ENCODE results near the gene C15orf39. TPM values are rescaled to one million over a fixed set of nuclear protein-coding genes. Genes with fewer than 3 reads are reported as not detected.
"Not testable (repeated sequence)": the region's sequence is repeated elsewhere in the genome, so short reads cannot be mapped to it uniquely, and the experiment has no call there.

Gene C15orf39
- polyA plus RNA-seq, 1 donor from 2014 or later = not detected

- no peak for TF ChIP-seq POLR2AphosphoS5 (IDR thresholded peaks at IDR 0.05)
- TF ChIP-seq RAD21 (conservative IDR thresholded peaks at IDR 0.05) = no peak
- TF ChIP-seq MXI1 (conservative IDR thresholded peaks at IDR 0.05; ENCODE audit: poor library complexity, severe bottlenecking) = no peak
- no peak for TF ChIP-seq CTCF (IDR thresholded peaks at IDR 0.05; ENCODE audit: poor library complexity, severe bottlenecking)
- TF ChIP-seq TAF1 (IDR thresholded peaks at IDR 0.05; ENCODE audit: low read depth) = no peak
- no peak for TF ChIP-seq SMC3 (conservative IDR thresholded peaks at IDR 0.05; ENCODE audit: poor library complexity)
- TF ChIP-seq EZH2 (IDR thresholded peaks at IDR 0.05; ENCODE audit: borderline replicate concordance, insufficient read depth, low read length, poor library complexity, severe bottlenecking) = no peak
- no peak for TF ChIP-seq REST (IDR thresholded peaks at IDR 0.05; ENCODE audit: borderline replicate concordance)
- TF ChIP-seq EP300 (conservative IDR thresholded peaks at IDR 0.05; ENCODE audit: poor library complexity, severe bottlenecking) = no peak
- Histone ChIP-seq H3K9me3 (ENCODE audit: low read length) (no peaks in the 10 kb centered on the region), H3K27ac (ENCODE audit: low read length) (no peak overlapping the region), H4K20me1 (ENCODE audit: insufficient read depth) (no peaks in the 10 kb centered on the region), H3K4me3 (ENCODE audit: low read length) (no peak overlapping the region), H3F3A (ENCODE audit: insufficient read depth, low read length, poor library complexity, severe bottlenecking) (no peaks in the 10 kb centered on the region), H3K4me2 (ENCODE audit: low read length) (no peak overlapping the region), H3K27me3 (ENCODE audit: insufficient read depth, low read depth, low read length) (no peaks in the 10 kb centered on the region), H2AFZ (ENCODE audit: low read depth, low read length) (no peak overlapping the region), H3K79me2 (replicated peaks; ENCODE audit: insufficient read depth, low read length) (no peaks in the 10 kb centered on the region), H3K9me2 (ENCODE audit: insufficient read depth, low read length) (no peaks in the 10 kb centered on the region), H3K9ac (ENCODE audit: low read length) (no peak overlapping the region), H3K36me3 (ENCODE audit: insufficient read depth, low read length) (no peaks in the 10 kb centered on the region)
Measured at GRCh38 chr15:75249726-75250125, 48.0 kb downstream of the C15orf39 start.

- H3K9ac ChIP-seq (ENCODE audit: low read length); H3K79me2 ChIP-seq (replicated peaks; ENCODE audit: insufficient read depth, low read length); H3K4me3 ChIP-seq (ENCODE audit: low read length); H3K9me2 ChIP-seq (ENCODE audit: insufficient read depth, low read length); H2AFZ ChIP-seq (ENCODE audit: low read depth, low read length); H3K4me2 ChIP-seq (ENCODE audit: low read length); H3K9me3 ChIP-seq (ENCODE audit: low read length); H4K20me1 ChIP-seq (ENCODE audit: insufficient read depth); H3K36me3 ChIP-seq (ENCODE audit: insufficient read depth, low read length); H3F3A ChIP-seq (ENCODE audit: insufficient read depth, low read length, poor library complexity, severe bottlenecking); H3K27ac ChIP-seq (ENCODE audit: low read length); H3K27me3 ChIP-seq (ENCODE audit: insufficient read depth, low read depth, low read length): not testable (repeated sequence)
Measured at GRCh38 chr15:75251343-75251742, 49.7 kb downstream of the C15orf39 start.

DNA sequence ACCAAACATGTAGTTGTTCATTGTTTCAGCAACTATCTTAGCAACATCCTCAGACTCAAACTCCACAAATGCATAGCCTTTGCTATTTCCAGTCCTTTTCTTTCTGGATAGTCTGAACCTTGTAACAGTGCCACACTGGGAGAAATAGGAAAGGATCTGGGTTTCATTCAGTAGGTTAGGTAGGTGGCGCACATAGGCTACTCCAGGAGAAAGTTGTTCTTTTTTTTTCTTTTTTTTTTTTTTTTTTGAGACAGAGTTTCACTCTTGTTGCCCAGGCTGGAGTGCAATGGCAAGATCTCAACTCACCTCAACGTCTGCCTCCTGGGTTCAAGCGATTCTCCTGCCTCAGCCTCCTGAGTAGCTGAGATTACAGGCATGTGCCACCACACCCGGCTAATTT, 50.6 kb downstream of the C15orf39 start:
- not testable (repeated sequence) for H3K79me2 ChIP-seq (replicated peaks; ENCODE audit: insufficient read depth, low read length); H3K4me2 ChIP-seq (ENCODE audit: low read length); H4K20me1 ChIP-seq (ENCODE audit: insufficient read depth); H3K9me2 ChIP-seq (ENCODE audit: insufficient read depth, low read length); H3K27ac ChIP-seq (ENCODE audit: low read length); H3F3A ChIP-seq (ENCODE audit: insufficient read depth, low read length, poor library complexity, severe bottlenecking); H3K36me3 ChIP-seq (ENCODE audit: insufficient read depth, low read length); H3K4me3 ChIP-seq (ENCODE audit: low read length); H3K27me3 ChIP-seq (ENCODE audit: insufficient read depth, low read depth, low read length); H3K9ac ChIP-seq (ENCODE audit: low read length); H3K9me3 ChIP-seq (ENCODE audit: low read length); H2AFZ ChIP-seq (ENCODE audit: low read depth, low read length)

GRCh38 chr15:75258034-75258433, 56.4 kb downstream of the C15orf39 start, which contains the start of gene GOLGA6C:
GOLGA6C (plus strand) TSS chr15:75258334; CDS start chr15:75258599, 265 bp downstream.
- H3K27ac ChIP-seq (ENCODE audit: low read length); H3K9me3 ChIP-seq (ENCODE audit: low read length); H3K4me2 ChIP-seq (ENCODE audit: low read length); H3K36me3 ChIP-seq (ENCODE audit: insufficient read depth, low read length); H3K27me3 ChIP-seq (ENCODE audit: insufficient read depth, low read depth, low read length); H3K9me2 ChIP-seq (ENCODE audit: insufficient read depth, low read length); H3F3A ChIP-seq (ENCODE audit: insufficient read depth, low read length, poor library complexity, severe bottlenecking); H3K9ac ChIP-seq (ENCODE audit: low read length); H3K4me3 ChIP-seq (ENCODE audit: low read length); H3K79me2 ChIP-seq (replicated peaks; ENCODE audit: insufficient read depth, low read length); H4K20me1 ChIP-seq (ENCODE audit: insufficient read depth); H2AFZ ChIP-seq (ENCODE audit: low read depth, low read length): not testable (repeated sequence)

GRCh38 chr15:75258620-75259343, 57.1 kb downstream of the C15orf39 start:
- H3K36me3 ChIP-seq (ENCODE audit: insufficient read depth, low read length); H4K20me1 ChIP-seq (ENCODE audit: insufficient read depth); H3K27ac ChIP-seq (ENCODE audit: low read length); H3K9ac ChIP-seq (ENCODE audit: low read length); H2AFZ ChIP-seq (ENCODE audit: low read depth, low read length); H3K27me3 ChIP-seq (ENCODE audit: insufficient read depth, low read depth, low read length); H3K9me2 ChIP-seq (ENCODE audit: insufficient read depth, low read length); H3K4me3 ChIP-seq (ENCODE audit: low read length); H3K79me2 ChIP-seq (replicated peaks; ENCODE audit: insufficient read depth, low read length); H3K4me2 ChIP-seq (ENCODE audit: low read length); H3K9me3 ChIP-seq (ENCODE audit: low read length); H3F3A ChIP-seq (ENCODE audit: insufficient read depth, low read length, poor library complexity, severe bottlenecking): not testable (repeated sequence)

Measured in neural cell (in vitro differentiated cells).